B cell (primary cell): ENCODE results near the gene KLHL1.

Experiments
- CTCF ChIP-seq: fragments of 200-600 bp; IDR thresholded peaks from one replicate; pipeline ENCODE4 v1.8.0; 2022; ENCODE audit warnings: antibody characterized with exemption, mild to moderate bottlenecking
- EZH2 ChIP-seq: IDR thresholded peaks from 2 replicates; pipeline ENCODE4 v1.6.1; 2012; ENCODE audit warnings: borderline replicate concordance, low read depth, mild to moderate bottlenecking, moderate library complexity, low read length; ENCODE audit not compliant: insufficient read depth, poor library complexity, severe bottlenecking

DNA sequence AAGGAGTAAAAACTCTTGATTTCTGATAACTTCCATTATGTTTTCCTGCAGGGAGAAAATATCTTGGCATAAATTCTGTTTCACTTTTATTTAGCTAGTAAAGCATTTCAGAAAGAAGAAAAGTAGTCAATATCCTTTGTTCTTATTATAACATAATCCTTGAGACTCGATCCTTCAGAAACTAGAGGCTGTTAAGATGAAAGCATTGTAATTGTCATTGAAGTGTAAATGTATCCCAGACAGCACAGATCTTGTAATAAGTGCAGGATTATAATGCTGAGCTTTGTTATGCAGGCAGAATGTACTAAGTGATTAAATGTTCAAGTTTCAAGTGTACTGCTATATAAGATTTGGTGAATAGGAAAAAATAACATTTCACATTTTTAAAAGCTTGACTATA, 225.8 kb downstream of the KLHL1 start:
- no peak for TF ChIP-seq CTCF
- no peak for TF ChIP-seq EZH2
